Jurkat, Clone E6-1 (cell line): Measurements from ENCODE around the gene NT5DC1.
A peak's percentile ranks its signal among the peaks of the same experiment; 100 is the strongest.

ENCODE experiments used
- DNase-seq: peaks from one replicate; pipeline ENCODE4 v3.0.0-alpha.2; 2011; ENCODE audit warnings: low read depth, low spot score
- H3K4me3 ChIP-seq: 2 replicates; pipeline ENCODE4 v1.5.1; 2011; ENCODE audit warnings: mild to moderate bottlenecking, low read length, control low read depth, moderate library complexity

Gene NT5DC1

DNA sequence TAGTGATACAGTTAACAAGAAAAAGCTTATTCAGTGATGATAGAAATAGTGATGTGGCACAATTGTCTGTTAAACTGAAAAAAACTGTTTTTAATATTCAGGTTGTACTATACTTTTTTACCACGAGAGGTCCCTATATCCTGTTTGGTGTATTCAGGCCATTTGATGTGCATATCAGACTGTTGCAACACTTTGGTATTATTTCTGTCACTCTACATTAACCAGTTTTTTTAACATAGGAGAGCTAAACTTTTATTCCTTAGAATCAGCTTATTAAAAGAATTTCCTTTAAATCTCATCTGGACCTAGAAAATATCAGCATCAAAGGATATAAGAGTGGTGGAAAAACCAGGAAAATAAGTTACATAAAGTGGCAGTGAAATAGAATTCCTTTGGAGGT lies 116.4 kb downstream of the NT5DC1 start:
- DNase-seq = peak; percentile 27
- no peak overlapping the region for H3K4me3 ChIP-seq

DNA sequence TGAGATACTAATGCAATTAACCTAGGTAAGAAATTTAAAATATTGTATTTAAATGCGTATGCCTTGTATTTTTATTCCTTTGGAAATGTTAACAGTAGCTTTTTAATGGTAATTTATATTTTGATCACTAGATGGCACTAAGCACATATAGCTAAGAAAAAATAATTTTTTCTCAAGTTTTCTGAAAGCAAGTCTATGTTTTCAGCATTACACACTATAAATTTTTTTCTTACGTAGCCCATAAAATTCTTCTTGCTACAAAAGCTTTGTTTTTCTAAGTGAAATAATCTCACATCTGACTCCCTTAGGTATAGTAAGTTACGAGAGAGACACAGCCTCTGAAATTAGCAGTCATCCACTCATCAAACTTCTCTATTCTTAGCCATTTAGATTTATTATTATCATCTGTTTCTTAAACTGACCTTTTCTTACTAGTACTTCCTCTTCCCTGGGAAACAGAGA lies 117.5 kb downstream of the NT5DC1 start:
- no peak for DNase-seq
- H3K4me3 ChIP-seq = no peak overlapping the region

GRCh38 chr6:116218866-116219265 lies 118.2 kb downstream of the NT5DC1 start:
- no peak overlapping the region for H3K4me3 ChIP-seq
- DNase-seq = no peak

GRCh38 chr6:116221067-116221466 lies 120.4 kb downstream of the NT5DC1 start:
- no peak overlapping the region for H3K4me3 ChIP-seq
- no peak for DNase-seq

DNA sequence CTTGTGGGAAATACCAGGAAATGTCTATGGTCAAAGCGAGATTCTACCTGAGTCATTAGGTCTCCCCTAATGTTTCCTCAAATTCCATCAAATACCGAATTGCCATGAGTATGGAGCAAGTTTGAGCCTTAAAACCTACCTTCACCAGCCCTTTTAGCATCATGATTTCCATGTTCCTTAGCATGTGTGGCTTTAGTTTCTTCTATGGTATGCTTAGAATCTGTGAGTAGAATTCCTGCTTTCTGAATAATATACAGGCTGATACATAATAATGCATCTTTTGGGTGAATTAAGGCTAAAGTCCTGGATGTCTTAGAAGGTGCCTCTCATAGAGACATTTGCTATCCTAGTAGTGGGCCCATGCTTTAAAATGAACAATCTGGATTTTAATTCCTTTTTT lies 121.3 kb downstream of the NT5DC1 start:
- no peak for DNase-seq
- H3K4me3 ChIP-seq = no peak overlapping the region

GRCh38 chr6:116223355-116223754 lies 122.7 kb downstream of the NT5DC1 start:
- no peak overlapping the region for H3K4me3 ChIP-seq
- DNase-seq = no peak

GRCh38 chr6:116229287-116229913 lies 128.7 kb downstream of the NT5DC1 start:
- H3K4me3 ChIP-seq = no peak overlapping the region
- DNase-seq = peak; percentile 38

DNA sequence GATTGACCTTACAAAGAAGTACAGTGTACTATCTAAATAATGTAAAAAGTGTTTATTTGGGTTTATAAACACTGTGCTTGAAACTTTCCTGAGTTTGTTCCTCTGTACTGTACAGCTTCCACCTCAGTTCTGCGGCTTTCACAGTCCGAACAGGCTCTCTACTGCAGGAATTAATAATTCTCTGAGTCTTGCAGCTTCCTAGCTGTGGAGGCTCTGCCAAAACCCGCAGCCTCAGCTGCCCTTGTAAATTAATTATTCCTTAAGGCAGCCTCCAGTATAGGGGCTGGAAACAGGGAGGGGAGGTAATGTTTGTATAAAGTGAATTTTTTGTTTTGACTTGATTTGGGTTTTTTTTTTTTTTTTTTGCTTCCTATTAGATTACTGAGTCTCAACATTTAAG lies 134.0 kb downstream of the NT5DC1 start:
- no peak overlapping the region for H3K4me3 ChIP-seq

DNA sequence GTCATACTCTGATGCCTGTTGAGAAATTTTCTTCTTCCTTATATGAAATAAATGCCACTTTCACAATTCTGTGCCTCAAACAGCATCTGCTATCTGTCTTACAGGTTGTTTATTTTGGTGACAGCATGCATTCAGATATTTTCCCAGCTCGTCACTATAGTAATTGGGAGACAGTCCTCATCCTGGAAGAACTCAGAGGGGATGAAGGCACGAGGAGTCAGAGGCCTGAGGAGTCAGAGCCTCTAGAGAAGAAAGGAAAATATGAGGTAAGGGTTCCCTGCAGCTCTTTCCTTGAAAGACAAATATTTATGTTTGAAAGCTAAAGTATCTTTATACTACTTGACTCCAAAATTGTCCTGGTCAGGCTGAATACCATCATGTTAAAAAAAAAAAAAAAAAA lies 137.4 kb downstream of the NT5DC1 start:
- H3K4me3 ChIP-seq = no peak overlapping the region
- no peak for DNase-seq

More for the DNA sequence above, 134.0 kb downstream of the NT5DC1 start:
- DNase-seq = no peak

- H3K4me3 ChIP-seq = no peak overlapping the region
- DNase-seq = no peak
Observed at GRCh38 chr6:116239256-116239655, 138.6 kb downstream of the NT5DC1 start.

GRCh38 chr6:116239856-116240255 lies 139.2 kb downstream of the NT5DC1 start:
- no peak for DNase-seq
- H3K4me3 ChIP-seq = no peak overlapping the region

DNA sequence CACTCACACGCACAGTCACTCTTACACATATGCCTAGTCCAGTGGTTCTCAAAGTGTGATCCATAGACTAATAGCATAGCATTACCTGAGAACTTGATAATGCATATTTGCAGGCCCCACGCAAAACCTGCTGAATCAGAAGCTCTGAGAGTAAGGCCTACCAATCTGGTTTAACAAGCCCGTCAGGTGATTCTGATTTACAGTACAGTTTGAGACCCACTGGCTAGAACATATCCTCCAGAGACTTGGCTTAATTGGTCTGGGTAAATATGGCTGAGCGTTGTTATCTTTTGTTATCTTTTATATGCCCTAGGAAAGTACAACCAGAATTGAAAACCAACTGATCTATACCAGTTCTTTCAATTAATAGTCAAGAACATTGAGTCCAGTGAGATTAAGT lies 143.6 kb downstream of the NT5DC1 start:
- H3K4me3 ChIP-seq = no peak overlapping the region
- DNase-seq = no peak

GRCh38 chr6:116246089-116246488 lies 145.4 kb downstream of the NT5DC1 start:
- DNase-seq = no peak
- H3K4me3 ChIP-seq = no peak overlapping the region

- no peak overlapping the region for H3K4me3 ChIP-seq
- DNase-seq = no peak
Observed at GRCh38 chr6:116247285-116247684, 146.6 kb downstream of the NT5DC1 start.

- no peak for DNase-seq
- H3K4me3 ChIP-seq = no peak overlapping the region
Observed at GRCh38 chr6:116248577-116248976, 147.9 kb downstream of the NT5DC1 start.

GRCh38 chr6:116251568-116252384 lies 151.1 kb downstream of the NT5DC1 start:
- DNase-seq = no peak
- H3K4me3 ChIP-seq = no peak overlapping the region

GRCh38 chr6:116253188-116253504 lies 152.5 kb downstream of the NT5DC1 start:
- H3K4me3 ChIP-seq = peak overlapping the region; percentile 95
- no peak for DNase-seq

GRCh38 chr6:116253505-116254296 lies 153.0 kb downstream of the NT5DC1 start, which contains the start of gene TSPYL4:
TSS of gene TSPYL4 (minus strand) at chr6:116254075. CDS start at chr6:116254008, 67 bp downstream.
- peak; percentile 94 for DNase-seq

DNA sequence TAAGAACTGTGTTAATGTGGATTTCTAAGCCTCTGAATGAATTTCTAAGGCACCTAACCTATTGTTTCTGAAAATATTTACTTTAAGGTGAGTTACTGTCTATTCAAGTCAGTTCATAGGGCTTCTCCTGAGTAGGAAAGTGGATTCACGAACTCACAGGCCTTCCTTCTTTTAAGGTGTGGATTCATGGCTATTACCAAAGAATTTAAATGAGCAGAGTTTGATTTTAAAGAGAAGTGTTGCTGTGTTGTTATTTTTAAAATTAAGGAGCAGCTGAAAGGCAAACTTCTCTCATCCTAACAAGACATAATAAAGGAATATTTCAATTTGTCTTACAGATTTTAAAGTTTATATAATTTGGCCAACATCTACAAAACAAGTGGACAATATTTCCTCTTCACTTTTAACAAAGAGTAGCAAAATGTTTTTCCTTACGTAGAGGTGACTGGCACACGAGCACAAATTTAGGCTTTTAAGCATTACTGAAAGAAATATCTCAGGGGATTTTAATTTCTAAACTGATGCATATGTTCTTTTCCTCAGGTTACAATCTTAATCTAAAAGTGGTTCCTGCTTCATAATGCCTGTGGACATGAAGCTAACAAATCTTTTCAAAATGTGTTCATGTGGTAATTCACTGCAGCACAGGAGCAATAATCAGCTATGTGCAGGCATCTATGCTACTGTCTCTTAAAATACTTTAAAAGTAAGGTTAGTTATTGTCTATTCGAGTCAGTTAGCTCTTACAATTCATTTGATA lies 153.8 kb downstream of the NT5DC1 start:
- peak overlapping the region; percentile 95 for H3K4me3 ChIP-seq
- no peak for DNase-seq

More at GRCh38 chr6:116253505-116254296, 153.0 kb downstream of the NT5DC1 start, which contains the start of gene TSPYL4:
- peak within 1 kb of the TSS; percentile 95 for H3K4me3 ChIP-seq
